T-helper 2 cell (primary cell): ENCODE data around the gene TEX26.
A peak's percentile ranks its signal among the peaks of the same experiment; 100 is the strongest.

Source experiments
- DNase-seq, 5 experiments: peaks; one replicate each; pipeline versions ENCODE4 v3.0.0 to v3.0.0-alpha.2; 2012 to 2022
- total RNA-seq, 2 donors: gene quantifications; one replicate each; lab custom pipeline; 2026; lab: John Stamatoyannopoulos, UW

TEX26 gene
- total RNA-seq, result 0 reads per million in 2 donors

DNA sequence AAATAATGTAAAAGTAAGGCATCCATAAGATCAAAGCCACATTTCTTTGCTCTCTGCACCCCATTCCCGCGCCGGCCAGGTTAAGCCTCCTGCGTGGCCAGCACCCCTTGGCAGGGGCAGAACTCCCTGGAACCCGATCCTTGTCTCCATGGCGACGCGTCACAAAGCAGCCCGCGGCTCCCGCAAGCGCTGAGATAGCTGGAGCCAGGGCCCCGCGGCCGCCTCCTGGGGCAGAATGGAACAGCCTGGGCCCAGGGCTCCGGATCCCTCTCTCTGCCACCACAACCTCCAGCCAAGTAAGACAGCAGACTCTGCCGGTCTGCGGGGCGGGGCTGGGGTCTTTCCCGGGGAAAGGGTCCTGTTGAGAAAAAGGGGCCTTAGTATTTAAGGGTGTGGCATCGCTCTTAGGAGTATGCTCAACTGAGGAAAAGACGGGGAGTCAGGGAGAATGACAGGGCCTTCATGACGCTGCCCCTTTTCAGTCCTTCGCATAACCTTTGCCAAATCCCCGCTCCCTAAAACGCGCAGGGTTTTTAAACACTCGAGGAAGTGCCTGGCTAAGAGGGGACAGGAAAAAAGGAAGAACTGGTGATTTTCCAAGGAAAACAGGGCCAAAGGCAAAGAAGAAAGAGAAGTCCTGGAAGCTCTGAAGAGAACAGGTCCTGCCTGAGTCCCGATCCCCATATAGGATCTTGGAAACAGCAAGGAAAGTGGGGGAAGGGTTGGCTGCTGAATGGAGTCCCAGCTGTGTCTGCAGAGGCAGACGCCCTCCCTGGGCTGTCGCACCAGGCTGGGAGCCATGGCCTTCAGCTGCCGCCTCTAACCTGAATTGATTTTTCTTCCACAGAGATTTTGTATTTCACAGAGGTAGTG, at the start of gene TEX26:
Gene TEX26, plus strand, starts transcription at position 176 of the 873 bp plus-strand sequence. Its CDS starts 60 bp downstream, at position 236.
- DNase-seq, result no peak

DNA sequence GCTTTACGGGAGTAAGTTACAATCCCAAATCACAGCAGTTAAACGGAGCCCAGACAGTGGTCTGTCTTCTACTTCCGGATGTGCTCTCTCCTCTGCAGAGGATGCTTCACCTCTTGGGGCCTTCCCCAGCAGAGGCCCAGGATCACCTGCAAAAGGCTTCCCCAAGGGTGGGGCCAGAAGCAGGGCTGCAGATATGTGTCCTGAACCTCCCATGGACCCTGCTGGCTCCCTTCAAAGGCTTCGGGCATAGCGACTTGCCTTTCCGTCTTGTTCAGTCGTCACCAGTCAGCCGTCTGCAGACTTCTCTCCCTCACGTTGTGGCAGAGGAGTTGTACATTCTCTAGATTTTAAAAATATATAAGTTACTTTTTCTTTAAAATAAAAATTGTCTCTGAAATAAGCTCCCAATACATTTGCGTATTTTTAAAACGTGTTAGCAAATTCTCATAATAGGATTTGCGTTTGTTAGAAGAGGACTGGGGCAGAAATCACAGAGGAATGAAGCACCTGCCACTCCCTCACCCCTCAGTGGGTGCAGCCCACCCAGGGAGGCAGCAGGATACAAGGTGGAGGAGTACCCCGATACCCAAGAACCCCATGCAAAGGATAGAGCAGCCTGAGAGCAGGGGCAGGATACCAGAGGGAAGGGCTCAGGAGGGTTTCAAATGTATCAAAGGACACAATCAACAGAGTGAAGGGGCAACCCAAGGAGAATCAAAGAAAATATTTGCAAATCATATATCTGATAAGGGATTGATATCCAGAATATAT, 49.3 kb upstream of the TEX26 start:
- no peak for DNase-seq

DNA sequence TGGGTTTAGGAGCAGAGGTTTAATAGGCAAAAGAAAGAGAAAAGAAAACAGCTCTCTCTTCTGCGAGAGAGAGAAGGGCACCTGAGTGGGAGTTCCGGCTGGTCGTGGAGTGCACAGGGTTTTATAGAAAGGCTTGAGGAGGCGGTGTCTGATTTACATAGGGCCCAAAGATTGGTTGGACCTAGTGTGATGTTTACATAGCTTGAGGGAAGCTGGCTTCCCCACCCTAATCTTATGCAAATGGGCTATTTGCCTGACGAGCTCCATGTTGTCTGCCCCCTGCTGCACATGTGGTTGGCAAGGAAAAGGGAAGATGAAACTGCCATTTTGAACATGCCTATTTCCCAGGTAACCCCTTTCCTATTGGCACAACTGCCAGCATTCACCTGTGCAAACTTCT, 47.9 kb upstream of the TEX26 start:
- DNase-seq, result no peak

DNA sequence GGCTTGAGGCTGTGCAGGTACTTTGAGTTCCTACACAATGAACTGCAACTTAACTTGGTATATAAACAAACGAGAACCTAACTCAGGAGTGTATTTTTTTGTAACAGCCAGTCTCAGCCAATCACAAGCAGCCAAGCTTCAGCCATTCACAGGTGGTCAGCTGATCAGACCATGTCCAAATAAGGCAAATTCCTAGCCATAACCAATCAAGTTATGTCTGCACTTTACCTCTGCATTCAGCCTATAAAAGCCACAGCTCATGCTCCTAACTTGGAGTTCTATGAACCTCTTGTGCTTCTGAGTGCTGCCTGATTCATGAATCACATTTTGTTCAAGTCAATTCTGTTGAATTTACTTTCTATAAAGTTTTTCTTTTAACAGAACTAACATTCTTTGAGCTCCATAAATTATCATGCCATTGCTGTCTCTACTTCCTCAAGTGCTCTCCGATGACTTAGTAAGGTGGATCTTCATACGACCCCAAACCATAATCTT, 43.2 kb upstream of the TEX26 start:
- DNase-seq, result no peak

DNA sequence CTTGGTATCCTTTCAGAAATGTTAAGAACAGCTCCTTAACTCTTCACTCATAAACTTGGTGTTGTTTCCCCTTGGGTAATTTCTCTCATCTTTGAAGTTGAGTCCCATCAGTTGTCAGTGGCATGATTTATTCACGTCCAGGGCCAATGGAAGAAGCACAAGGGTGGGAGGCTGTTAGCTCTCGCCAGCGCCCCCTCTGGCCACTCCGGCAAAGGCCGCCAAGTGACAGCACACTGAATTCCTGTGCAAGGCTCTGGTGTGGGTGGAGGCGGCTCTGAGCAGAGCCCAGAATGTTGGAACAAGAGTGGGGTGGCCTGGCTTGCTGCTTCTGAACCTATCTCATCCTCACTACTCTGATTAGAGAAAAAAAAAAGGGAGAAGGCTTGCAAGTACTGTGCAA, 39.5 kb upstream of the TEX26 start:
- peak in 1 of 5 experiments; percentile 14 for DNase-seq

DNA sequence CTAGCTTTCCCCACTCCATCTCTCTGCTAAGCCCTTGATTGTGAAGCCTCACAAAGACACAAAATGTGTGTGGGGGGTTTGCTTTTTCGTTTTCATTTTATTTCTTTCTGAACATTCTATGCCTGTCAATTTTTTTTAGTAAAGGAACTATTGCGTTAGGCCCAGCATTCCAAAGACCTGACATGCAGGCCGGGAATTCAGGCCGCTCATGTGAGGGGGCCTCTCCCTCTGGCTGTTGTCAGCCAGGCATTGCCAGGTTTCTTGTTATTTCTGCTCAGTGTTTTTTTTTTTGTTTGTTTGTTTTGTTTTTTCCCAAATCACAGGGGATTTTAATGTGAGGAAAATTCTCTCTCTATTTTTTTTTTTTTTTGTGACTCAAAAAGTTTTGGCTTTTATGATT, 36.7 kb upstream of the TEX26 start:
- DNase-seq, result no peak

DNA sequence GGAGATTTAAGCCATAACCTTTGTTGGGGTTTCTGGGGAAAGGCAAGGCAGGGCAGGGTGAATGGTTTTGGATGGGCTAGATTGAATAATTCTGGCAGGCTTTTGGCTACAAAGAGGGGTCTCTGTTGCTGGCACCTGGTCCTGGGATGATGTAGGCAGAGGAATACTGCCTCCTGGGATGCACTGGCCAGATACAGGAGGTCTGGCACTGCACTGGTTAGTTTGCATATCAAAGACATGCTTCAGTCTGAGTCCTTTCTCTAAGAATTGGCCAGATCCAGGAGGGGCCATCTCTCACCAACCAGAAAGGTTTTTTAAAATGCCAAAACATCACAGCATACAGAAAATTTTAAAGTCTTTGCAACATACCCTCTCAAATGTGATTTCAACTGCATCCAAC, 34.4 kb upstream of the TEX26 start:
- no peak for DNase-seq

DNA sequence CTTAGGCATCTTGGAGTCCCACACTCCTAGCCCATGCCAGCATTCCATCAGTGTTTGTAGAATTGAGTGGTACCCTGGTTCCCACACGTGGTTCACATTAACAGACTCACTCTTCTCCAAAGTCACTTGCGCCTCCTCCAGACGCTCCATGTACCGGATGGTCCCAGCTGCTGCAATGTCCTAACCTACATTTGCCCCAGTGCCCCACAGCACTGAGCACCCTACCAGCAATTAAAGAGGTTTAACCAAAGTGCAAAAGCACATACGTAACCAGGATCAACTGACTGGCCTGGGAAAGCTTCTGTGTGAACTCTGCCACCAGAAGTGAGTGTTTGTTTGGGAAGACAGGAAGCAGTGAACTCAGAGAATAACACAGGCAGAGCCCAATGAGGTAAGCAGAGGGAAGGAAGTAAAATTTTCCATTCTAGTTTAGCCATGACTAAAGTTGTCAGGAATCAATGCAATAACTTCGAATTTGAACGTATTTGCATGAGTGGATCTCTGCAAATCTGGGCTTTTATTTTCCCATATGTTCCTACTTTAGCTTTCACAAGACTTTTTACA, 33.7 kb upstream of the TEX26 start:
- DNase-seq, result no peak

DNA sequence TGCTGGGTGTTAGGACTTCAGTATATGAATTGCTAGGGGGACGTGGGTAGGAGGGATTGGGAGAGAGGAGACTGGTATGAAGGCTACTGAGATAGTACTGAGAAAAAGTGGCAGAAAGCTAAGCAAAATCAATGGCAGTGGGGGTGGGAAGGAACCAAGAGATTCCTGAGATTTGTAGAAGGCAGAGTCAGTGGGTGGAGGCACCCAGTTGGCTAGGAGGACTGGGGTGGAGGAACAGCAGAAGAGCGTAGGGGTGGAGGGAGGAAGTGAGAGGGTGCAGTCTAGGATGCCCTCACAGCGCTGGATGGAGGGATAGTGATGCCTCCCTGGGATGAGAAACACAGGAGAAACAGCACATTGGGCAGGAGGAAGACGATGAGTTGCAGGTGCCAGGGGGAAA, 32.0 kb upstream of the TEX26 start:
- no peak for DNase-seq

DNA sequence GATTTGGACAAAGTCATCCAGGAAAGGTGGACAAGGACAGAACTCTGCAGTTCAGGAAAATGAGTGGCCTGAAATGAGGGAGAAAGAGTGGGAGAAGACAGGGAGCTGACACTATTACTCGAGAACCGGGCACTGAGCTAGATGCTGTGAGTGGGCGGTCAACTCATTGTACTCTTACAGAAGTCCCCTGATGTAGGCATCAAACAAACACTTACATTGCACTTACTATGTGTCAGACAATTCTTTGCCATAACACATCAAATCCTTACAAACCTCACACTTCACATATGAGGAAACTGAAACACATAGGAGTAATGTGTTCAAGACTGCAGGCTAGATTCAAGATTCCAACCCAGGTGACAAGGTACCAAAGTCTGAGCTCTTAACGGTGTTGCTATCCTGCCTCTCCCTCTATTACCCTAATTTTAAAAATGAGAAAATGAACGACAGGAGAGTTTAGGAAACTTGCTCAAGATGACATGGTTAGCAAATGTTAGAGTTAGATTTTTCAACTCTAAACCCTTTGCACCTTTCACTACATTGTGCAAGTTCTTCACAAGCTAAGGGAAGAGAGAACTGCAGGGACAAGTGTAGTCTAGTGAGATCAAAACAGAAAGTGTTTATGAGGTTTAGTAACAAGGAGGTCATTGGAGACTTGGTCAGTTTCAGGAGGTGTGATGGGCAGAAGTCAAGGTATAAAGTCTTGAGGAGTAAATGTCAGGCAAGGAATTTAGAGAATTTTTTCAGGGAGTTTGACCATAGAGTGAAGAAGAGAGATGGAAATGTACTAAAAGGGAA, 31.3 kb upstream of the TEX26 start:
- no peak for DNase-seq

DNA sequence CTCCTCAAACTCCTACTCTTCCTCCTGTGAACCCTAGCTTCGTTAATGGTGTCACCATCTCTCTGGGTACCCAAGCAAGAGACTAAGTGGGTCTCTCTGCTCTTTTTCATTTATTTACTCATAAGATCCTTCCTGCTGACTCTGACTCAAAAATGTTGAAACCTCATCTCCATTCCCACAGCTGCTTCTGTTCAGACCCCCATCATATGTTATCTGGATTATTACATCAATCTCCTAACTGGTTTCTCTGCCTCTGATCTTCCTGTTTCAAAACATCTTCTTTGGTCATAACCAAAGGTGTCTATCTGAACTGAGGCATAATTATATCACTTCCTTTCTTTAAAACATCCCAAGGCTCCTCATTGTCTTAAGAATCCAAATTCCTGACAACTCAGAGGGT, 28.4 kb upstream of the TEX26 start:
- no peak for DNase-seq

DNA sequence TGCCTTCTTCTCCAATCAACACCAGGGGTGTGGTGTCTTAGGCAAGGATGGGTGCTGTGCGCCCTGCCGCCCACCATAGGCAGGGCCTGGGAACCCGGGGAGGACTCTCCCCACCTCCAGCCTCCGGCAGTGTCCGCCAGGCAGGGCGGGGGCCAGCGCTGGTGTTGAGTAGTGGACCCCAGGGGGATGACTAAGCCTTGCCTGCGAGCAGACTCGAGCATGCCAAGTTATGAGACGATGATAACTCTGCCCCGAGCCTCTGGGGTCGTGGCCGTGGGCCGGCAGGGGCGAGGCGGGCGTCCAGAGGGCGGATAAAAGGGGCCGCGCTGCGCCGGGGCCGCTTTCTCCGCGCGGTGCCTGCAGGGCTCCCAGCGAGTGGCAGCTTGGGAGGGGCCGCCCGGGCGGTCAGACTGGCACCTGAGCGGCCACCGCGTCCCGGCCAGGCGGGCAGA, 26.5 kb upstream of the TEX26 start, which contains the start of gene MEDAG:
Gene MEDAG, plus strand, starts transcription at position 340 of the 452 bp plus-strand sequence. CDS start 245 bp downstream, outside the sequence.
- DNase-seq, result no peak

DNA sequence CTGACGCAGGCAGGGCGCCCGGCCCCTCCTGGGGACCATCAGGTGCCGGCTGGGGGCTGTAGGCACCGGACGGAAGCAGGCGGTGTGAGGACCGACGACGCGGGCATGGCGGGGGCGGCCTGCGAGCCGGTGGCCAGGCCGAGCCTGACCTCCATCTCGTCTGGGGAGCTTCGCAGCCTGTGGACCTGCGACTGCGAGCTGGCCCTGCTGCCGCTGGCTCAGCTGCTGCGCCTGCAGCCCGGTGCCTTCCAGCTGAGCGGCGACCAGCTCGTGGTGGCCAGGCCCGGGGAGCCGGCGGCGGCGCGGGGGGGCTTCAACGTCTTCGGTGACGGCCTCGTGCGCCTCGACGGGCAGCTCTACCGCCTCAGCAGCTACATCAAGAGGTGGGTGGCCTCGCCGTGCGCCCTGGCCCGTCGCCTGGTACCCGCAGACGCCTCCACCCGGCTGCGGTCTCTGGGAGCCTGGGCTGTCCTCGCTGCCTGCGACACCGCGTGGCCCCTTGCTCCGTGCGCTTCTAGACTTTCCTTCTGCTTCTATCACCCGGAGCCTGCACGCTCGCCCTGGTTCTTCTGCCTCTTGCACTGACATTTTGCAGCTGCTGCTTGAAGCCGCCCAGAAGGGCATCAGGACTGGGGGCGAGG, 25.9 kb upstream of the TEX26 start:
- peak in 1 of 5 experiments; percentile 38 for DNase-seq

DNA sequence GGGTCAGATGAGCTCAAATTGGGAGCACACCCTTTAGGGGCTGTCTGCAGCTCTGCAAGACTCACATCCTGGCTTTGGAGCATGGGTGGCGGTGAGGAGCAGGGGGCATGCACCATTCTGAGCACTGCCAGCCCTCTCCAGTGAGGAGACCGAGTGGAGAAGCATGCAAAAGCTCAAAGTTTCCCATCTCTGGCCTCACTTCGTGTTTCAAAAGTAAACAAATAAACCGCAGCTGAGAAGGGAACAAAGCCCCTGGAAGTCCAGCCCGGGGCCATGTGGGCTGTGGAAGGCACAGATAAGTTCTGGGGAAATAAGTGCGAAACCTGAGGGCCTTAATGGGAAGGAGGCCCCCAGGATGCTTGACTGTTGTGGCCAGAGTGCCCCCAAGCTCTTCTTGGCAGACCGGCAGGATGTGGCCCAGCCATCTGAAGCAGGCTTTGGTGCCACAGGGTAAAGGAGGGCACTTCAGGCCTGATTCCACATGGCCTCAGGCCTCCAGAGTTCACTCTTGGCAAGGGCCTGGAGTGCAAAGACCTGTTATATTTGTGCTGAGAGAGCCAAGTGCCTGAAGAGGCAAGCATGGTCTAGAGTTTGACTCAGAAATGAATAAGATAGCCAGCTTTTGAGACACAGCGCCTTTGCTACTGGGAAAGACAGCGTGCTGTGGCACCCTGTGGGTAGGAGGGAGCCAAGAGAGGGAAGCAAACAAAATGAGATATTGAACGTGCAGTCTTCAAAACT, 25.2 kb upstream of the TEX26 start:
- DNase-seq, result no peak

DNA sequence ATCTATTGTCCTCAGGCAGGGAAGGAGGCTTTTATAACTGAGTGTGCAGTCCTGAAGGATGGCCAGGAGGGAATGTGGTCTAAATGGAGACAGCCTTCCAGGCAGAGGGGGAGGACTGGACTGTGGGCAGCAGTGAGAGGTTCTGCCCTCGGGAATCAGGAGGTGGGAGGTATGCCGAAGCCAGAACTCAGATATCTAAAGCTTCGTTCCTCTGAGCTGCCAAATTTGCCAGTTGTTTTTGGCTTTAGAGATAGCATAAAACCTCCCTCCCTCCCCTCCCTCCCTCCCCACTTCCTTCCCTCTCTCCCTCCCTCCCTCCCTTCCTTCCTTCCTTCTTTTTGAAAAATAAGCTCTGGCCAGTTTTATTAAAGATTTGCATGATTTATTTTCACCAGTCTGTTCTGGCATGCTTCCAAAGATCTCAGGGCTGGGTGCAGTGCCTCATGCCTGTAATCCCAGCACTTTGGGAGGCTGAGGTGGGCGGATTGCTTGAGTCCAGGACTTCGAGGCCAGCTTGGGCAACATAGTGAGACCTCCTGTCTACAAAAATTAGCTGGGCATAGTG, 24.0 kb upstream of the TEX26 start:
- no peak for DNase-seq

DNA sequence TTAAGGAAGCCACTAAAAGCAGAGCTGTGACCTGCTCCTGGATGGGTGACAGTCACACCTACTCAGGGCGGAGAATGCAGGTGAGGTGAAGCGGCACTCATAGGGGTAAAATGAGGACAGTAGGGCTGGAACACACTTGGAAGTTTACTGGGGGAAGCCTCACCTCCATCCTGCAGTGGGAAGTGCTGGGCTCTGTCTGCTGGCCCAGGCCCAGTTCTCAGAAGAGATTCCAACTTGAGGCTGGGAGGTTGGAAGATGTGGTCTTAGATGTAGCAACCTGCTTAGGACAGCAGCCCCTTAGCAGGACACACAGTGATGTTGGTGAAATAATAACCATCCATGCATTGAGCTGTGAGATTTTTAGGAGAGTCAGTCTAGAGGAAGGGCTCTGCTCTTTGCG, 21.8 kb upstream of the TEX26 start:
- DNase-seq, result no peak

DNA sequence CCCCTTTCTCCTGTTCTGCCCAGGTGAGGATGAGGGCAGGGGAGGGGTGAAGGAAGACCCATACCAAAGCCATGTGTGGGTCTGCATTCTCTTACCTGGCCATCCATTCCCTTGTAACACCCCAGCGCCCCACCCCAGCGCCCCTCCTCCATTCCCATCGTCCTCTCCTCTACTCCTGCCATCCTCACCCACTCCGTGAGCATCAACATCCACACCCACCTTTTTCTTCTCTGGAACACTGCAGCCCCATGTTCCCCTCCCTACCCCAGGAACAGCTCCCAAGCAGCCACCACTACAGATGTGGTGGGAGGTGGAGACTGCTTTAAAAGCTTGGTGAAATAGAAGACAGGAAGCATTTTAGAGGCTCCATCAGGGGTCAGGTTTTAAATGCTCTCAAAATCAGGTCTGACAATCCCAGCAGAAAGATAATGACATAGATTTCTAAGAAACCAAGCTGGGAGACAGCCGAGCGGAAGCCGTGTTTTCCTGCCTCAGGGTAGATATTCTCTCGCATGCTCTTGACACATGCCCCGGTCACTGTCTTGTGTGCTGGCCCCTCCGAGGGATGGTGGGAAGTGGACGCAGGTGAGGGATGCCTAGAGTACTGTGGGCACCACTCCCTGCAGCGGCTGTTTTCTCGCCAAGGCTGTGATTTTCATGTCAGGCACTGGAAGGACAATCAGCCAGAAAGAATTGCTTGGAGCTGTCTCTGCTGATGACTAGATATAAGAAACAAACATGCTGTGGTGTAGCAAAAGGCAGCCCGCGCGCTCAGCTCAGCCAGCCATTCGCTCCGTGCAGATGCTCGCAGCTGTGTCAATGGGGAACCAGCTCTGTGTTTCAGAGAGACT, 16.5 kb upstream of the TEX26 start:
- DNase-seq, result peak in 1 of 5 experiments; percentile 20

DNA sequence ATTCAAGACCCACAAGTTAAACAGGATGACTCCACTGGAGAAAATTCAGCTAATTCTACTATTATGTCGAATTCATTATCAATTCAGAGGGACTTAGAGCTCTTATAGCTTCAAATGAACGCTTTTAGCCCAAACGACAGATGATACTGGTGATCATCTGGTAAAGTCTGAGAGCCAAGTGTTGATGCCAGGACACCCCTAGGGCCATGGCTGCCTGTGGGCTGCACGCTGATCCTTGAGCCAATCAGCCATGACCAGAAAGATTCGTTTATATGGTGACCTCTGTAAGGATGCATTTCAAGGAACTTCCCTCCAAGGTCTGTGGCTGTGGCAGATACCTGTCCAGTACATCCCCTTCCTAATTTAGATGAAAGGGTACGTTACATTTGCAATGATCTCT, 15.5 kb upstream of the TEX26 start:
- no peak for DNase-seq

DNA sequence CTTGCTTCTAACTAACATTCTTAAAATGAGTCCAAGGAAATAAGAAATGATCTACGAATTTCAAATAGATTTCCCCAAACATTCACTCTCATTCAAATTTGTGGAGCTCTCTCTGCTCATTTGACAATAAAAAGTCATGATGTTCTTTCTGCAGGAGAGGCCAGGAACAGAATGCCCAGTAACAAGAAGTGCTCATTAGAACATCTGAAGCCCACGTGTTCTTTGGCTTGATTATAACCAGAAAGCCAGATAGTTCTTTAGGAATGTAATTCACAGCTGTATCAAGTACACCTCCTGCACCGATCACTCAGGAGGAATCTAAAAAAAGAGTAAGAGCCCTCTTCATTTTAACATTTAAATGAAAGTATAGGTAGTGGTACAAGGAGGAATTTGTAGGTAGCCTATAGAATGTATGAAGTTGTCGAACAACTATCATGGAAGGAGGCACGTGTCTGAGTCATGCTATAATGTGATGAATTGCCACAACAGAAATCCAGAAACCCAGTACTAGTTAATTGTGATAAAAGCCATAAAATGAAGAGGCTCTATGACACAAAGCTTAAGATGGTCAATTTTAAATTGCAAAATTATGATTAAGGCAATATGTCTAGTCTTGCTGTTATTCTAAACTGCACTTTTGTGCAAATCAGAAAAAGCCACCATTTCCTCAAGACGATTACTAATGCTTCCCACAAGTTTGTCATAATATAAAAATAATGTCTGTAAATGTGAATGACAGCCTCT, 13.6 kb upstream of the TEX26 start:
- no peak for DNase-seq
